Fibroblast of mammary gland (primary cell): ENCODE data around the gene SOCS1.

Source experiments
- DNase-seq: peaks from one replicate; pipeline ENCODE4 v3.0.0-alpha.2; 2010; ENCODE audit warnings: low read depth
- H3K4me3 ChIP-seq: 2 replicates; pipeline ENCODE4 v1.5.1; 2011; ENCODE audit warnings: low read depth, mild to moderate bottlenecking, low read length, moderate library complexity; ENCODE audit not compliant: control insufficient read depth
- CTCF ChIP-seq: conservative IDR thresholded peaks from 2 replicates; pipeline ENCODE4 v1.5.1; 2011; ENCODE audit warnings: low read depth, low read length, inconsistent platforms; ENCODE audit not compliant: control insufficient read depth, insufficient read depth

Gene SOCS1

GRCh38 chr16:11234884-11235702 is 20.9 kb downstream of the SOCS1 start:
- DNase-seq: no peak
- no peak overlapping the region for H3K4me3 ChIP-seq
- TF ChIP-seq CTCF: no peak

- no peak for DNase-seq
- TF ChIP-seq CTCF: no peak
- no peak overlapping the region for H3K4me3 ChIP-seq
Measured at GRCh38 chr16:11233727-11234376, 22.2 kb downstream of the SOCS1 start.

- no peak for TF ChIP-seq CTCF
- H3K4me3 ChIP-seq: no peak overlapping the region
- DNase-seq: no peak
Measured at GRCh38 chr16:11232852-11233726, 22.9 kb downstream of the SOCS1 start.

GRCh38 chr16:11232302-11232851 is 23.6 kb downstream of the SOCS1 start:
- TF ChIP-seq CTCF: no peak
- no peak overlapping the region for H3K4me3 ChIP-seq
- no peak for DNase-seq

- no peak overlapping the region for H3K4me3 ChIP-seq
- no peak for TF ChIP-seq CTCF
- DNase-seq: no peak
Measured at GRCh38 chr16:11231367-11231970, 24.5 kb downstream of the SOCS1 start.

- H3K4me3 ChIP-seq: no peak overlapping the region
- DNase-seq: no peak
- no peak for TF ChIP-seq CTCF
Measured at GRCh38 chr16:11229906-11230305, 26.1 kb downstream of the SOCS1 start.
